ENCODE data around the gene DLX1.

The DLX1 gene

GRCh38 chr2:172052000-172052983 is 33.0 kb upstream of the DLX1 start:
- TF ChIP-seq GATA2 (IDR thresholded peaks at IDR 0.05; ENCODE audit: low read depth, low read length): no peak
- TF ChIP-seq GATA3 (IDR thresholded peaks at IDR 0.05; ENCODE audit: low read depth, low read length): no peak

GRCh38 chr2:172053486-172053885 is 31.8 kb upstream of the DLX1 start:
- TF ChIP-seq GATA2 (IDR thresholded peaks at IDR 0.05; ENCODE audit: low read depth, low read length): no peak
- no peak for TF ChIP-seq GATA3 (IDR thresholded peaks at IDR 0.05; ENCODE audit: low read depth, low read length)

- no peak for TF ChIP-seq GATA2 (IDR thresholded peaks at IDR 0.05; ENCODE audit: low read depth, low read length)
- TF ChIP-seq GATA3 (IDR thresholded peaks at IDR 0.05; ENCODE audit: low read depth, low read length): no peak
Observed at GRCh38 chr2:172056293-172056692, 29.0 kb upstream of the DLX1 start.

- no peak for TF ChIP-seq GATA2 (IDR thresholded peaks at IDR 0.05; ENCODE audit: low read depth, low read length)
- no peak for TF ChIP-seq GATA3 (IDR thresholded peaks at IDR 0.05; ENCODE audit: low read depth, low read length)
Observed at GRCh38 chr2:172058660-172059059, 26.6 kb upstream of the DLX1 start.

- no peak for TF ChIP-seq GATA3 (IDR thresholded peaks at IDR 0.05; ENCODE audit: low read depth, low read length)
Observed at GRCh38 chr2:172062402-172063004, 22.8 kb upstream of the DLX1 start.

- TF ChIP-seq GATA3 (IDR thresholded peaks at IDR 0.05; ENCODE audit: low read depth, low read length): no peak
Observed at GRCh38 chr2:172063446-172063845, 21.9 kb upstream of the DLX1 start.

- no peak for TF ChIP-seq GATA2 (IDR thresholded peaks at IDR 0.05; ENCODE audit: low read depth, low read length)
- no peak for TF ChIP-seq GATA3 (IDR thresholded peaks at IDR 0.05; ENCODE audit: low read depth, low read length)
Observed at GRCh38 chr2:172065111-172065510, 20.2 kb upstream of the DLX1 start.

GRCh38 chr2:172066394-172066886 is 18.9 kb upstream of the DLX1 start:
- no peak for TF ChIP-seq GATA2 (IDR thresholded peaks at IDR 0.05; ENCODE audit: low read depth, low read length)
- no peak for TF ChIP-seq GATA3 (IDR thresholded peaks at IDR 0.05; ENCODE audit: low read depth, low read length)

- TF ChIP-seq GATA2 (IDR thresholded peaks at IDR 0.05; ENCODE audit: low read depth, low read length) (no peak), GATA3 (IDR thresholded peaks at IDR 0.05; ENCODE audit: low read depth, low read length) (no peak)
Observed at GRCh38 chr2:172070936-172071335, 14.4 kb upstream of the DLX1 start.

- TF ChIP-seq GATA3 (IDR thresholded peaks at IDR 0.05; ENCODE audit: low read depth, low read length) (no peak), GATA2 (IDR thresholded peaks at IDR 0.05; ENCODE audit: low read depth, low read length) (no peak)
Observed at GRCh38 chr2:172072303-172072702, 13.0 kb upstream of the DLX1 start.

- no peak for TF ChIP-seq GATA3 (IDR thresholded peaks at IDR 0.05; ENCODE audit: low read depth, low read length)
- no peak for TF ChIP-seq GATA2 (IDR thresholded peaks at IDR 0.05; ENCODE audit: low read depth, low read length)
Observed at GRCh38 chr2:172072706-172073105, 12.6 kb upstream of the DLX1 start.

- TF ChIP-seq GATA3 (IDR thresholded peaks at IDR 0.05; ENCODE audit: low read depth, low read length) (no peak), GATA2 (IDR thresholded peaks at IDR 0.05; ENCODE audit: low read depth, low read length) (no peak)
Observed at GRCh38 chr2:172073518-172073917, 11.8 kb upstream of the DLX1 start.

- TF ChIP-seq GATA3 (IDR thresholded peaks at IDR 0.05; ENCODE audit: low read depth, low read length) (no peak), GATA2 (IDR thresholded peaks at IDR 0.05; ENCODE audit: low read depth, low read length) (no peak)
Observed at GRCh38 chr2:172074254-172074653, 11.1 kb upstream of the DLX1 start.

- TF ChIP-seq GATA2 (IDR thresholded peaks at IDR 0.05; ENCODE audit: low read depth, low read length): no peak
Observed at GRCh38 chr2:172079416-172079815, 5.9 kb upstream of the DLX1 start.
